Measurements from ENCODE around the gene DMRT1. TPM values are rescaled to one million over a fixed set of nuclear protein-coding genes. Genes with fewer than 3 reads are reported as not detected.
"Not testable (repeated sequence)": the region's sequence is repeated elsewhere in the genome, so short reads cannot be mapped to it uniquely, and the experiment has no call there.

DMRT1 gene
- total RNA-seq, 1 donor: not detected

DNA sequence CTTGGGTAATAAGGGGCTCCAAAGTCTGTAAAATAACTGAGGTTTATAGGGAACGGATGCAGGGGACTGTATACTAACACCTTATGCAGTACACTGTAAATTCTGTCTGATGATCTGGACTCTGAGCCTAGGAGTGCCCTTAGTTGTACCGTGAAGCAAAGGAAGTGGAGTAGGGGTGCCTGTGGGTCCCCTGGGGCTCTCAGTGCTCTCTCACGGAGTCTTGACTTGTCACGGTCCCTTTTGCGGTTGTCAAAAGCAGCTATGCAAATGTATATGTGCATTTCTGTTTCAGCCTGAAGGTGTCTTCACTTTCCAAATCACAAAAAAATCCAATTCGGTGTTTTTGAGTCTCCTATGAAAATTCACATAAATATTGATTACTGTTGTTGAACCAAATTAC, 17.8 kb downstream of the DMRT1 start:
- no peak for DNase-seq (ENCODE audit: low read depth)
- H3K4me3 ChIP-seq (ENCODE audit: low read depth, low read length): no peak overlapping the region
- TF ChIP-seq, protein P1, sequence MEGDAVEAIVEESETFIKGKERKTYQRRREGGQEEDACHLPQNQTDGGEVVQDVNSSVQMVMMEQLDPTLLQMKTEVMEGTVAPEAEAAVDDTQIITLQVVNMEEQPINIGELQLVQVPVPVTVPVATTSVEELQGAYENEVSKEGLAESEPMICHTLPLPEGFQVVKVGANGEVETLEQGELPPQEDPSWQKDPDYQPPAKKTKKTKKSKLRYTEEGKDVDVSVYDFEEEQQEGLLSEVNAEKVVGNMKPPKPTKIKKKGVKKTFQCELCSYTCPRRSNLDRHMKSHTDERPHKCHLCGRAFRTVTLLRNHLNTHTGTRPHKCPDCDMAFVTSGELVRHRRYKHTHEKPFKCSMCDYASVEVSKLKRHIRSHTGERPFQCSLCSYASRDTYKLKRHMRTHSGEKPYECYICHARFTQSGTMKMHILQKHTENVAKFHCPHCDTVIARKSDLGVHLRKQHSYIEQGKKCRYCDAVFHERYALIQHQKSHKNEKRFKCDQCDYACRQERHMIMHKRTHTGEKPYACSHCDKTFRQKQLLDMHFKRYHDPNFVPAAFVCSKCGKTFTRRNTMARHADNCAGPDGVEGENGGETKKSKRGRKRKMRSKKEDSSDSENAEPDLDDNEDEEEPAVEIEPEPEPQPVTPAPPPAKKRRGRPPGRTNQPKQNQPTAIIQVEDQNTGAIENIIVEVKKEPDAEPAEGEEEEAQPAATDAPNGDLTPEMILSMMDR (IDR thresholded peaks at IDR 0.05; ENCODE audit: insufficient read depth, low read length): no peak

DNA sequence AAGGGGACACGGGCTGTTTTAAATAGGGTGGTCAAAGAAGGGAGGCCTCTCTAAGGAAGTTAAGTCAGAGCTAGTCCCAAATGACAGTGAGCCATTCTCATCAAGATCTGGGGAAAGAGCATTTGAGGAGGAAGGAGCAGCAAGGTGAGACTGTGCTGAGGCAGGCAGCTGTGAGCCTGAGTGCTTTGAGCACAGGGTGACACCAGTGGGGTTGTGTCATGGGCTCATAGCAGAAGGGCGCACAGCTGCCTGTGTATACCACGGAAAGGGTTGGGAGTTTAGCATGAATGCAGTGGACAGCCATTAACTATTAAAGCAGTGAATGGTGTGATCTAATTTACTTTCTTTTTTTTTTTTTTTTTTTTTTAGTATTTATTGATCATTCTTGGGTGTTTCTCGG, 19.2 kb downstream of the DMRT1 start:
- no peak overlapping the region for H3K4me3 ChIP-seq (ENCODE audit: low read depth, low read length)
- TF ChIP-seq, protein P1 (IDR thresholded peaks at IDR 0.05; ENCODE audit: insufficient read depth, low read length): no peak
- DNase-seq (ENCODE audit: low read depth): no peak

DNA sequence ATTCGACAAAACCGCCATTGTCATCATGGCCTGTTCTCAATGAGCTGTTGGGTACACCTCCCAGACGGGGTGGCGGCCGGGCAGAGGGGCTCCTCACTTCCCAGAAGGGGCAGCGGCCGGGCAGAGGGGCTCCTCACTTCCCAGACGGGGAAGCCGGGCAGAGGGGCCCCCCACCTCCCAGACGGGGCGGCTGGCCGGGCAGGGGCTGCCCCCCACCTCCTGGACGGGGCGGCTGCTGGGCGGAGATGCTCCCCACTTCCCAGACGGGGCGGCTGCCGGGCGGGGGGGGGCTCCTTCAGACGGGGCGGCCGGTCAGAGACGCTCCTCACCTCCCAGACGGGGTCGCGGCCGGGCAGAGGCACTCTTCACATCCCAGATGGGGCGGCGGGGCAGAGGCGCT, 20.0 kb downstream of the DMRT1 start:
- H3K4me3 ChIP-seq (ENCODE audit: low read depth, low read length); DNase-seq (ENCODE audit: low read depth): not testable (repeated sequence)

DNA sequence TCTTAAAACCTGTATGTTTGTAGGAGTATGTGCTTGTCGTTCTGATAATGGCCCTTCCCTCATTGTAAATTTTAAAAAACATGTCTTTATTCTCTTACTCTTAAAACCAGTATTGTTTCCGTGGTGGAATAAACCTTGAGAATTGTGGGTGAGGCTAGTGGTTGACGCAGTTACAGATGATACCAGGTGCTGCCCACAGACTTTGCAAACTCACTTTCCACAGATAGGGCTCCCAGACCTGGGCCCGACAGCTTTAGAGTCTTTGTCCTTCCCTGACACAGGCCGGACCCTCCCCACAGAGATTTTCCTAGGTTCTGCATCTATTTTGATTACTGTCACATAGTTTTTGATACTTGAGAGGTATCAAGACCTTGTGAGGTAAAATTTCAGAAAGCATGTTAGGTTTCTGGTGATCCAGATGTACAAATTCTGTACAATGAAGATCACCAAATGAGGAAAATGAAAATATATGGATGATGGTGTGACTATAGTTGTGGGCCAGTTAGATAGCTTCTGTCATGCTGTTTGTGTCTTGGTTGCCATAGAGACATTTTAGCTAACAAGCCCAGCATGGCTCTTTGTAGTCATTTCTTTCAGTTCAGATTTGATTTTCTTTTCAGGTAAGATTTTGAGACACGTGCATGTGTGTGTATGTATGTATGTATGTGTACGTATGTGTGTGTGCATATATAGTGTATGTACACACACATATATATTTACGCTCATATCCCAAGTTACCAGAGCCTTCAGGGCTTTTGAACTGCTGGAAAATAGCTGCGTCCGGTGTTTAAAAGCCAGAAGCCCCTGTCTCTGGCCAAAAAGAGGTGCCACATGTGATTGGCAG, 33.8 kb downstream of the DMRT1 start:
- no peak for DNase-seq (ENCODE audit: low read depth)
- TF ChIP-seq, protein P1 (IDR thresholded peaks at IDR 0.05; ENCODE audit: insufficient read depth, low read length): no peak
- H3K4me3 ChIP-seq (ENCODE audit: low read depth, low read length): no peak overlapping the region

DNA sequence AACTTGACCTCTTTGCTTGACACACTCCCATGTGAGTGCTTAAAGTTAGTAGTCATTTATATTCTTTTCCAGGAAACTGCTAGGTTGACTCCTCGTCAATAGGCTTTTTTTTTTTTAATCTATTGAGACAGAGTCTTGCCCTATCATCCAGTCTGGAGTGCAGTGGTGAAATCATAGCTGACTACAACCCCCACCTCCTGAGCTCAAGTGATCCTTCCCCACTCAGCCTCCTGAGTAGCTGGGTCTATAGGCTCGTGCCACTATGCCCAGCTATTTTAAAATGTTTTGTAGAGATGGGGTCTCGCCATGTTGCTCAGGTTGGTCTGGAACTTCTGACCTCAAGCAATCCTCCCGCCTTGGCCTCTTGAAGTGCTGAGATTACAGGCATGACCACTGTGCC, 34.9 kb downstream of the DMRT1 start:
- no peak for DNase-seq (ENCODE audit: low read depth)
- TF ChIP-seq, protein P1 (IDR thresholded peaks at IDR 0.05; ENCODE audit: insufficient read depth, low read length): no peak

DNA sequence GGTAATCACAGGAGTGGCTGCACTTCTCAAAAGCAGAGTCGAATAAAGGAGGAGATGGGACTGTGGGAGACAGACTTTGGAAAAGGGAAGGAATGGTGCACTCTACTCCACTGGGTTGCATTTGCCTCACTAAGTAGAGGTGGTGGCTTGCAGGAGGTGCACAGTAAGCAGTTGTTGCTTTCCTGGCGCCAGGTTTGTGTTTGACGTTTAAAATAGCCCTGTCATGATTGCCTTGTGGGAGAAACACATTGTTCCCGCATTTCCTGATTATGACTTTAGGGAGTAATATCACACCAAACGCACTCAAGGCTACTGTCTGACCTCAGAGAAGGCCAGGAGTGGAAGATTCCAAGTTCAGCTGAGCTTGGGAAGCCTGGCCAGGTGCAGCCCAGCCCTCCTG, 36.7 kb downstream of the DMRT1 start:
- no peak for DNase-seq (ENCODE audit: low read depth)
- H3K4me3 ChIP-seq (ENCODE audit: low read depth, low read length): no peak overlapping the region
- TF ChIP-seq, protein P1 (IDR thresholded peaks at IDR 0.05; ENCODE audit: insufficient read depth, low read length): no peak

More for the DNA sequence above, 34.9 kb downstream of the DMRT1 start:
- H3K4me3 ChIP-seq (ENCODE audit: low read depth, low read length): no peak overlapping the region

DNA sequence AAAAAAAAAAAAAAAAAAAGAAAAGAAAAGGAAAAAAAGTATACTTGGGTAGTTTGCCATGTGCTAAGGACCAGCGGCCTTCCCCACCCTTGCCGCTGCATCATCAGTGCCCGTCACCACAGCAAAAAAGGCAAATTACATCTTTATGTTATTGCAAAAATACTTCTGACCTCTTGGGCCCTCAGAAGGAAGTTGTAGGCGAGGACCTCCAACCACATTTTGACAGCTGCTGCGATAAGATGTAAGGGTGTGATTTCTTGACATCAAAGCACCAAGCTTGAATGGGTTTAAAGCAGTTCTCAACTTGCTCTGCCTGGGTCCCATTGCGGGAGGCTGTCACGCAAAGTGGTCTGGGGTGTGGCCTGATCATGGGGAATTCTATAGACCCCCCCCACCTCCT, 39.2 kb downstream of the DMRT1 start:
- TF ChIP-seq, protein P1 (IDR thresholded peaks at IDR 0.05; ENCODE audit: insufficient read depth, low read length): no peak
- DNase-seq (ENCODE audit: low read depth): no peak
- H3K4me3 ChIP-seq (ENCODE audit: low read depth, low read length): no peak overlapping the region
